HG03060 (cell line): Measurements from ENCODE around the gene VASH1.
"Not testable (repeated sequence)": the region's sequence is repeated elsewhere in the genome, so short reads cannot be mapped to it uniquely, and the experiment has no call there.

Source experiments
- ATAC-seq: cut with Tn5 transposase; IDR thresholded peaks from one replicate; pipeline ENCODE4 v1.9.1; 2021; ENCODE audit warnings: low read depth, moderate number of reproducible peaks; ENCODE audit not compliant: unreplicated experiment

Gene VASH1

DNA sequence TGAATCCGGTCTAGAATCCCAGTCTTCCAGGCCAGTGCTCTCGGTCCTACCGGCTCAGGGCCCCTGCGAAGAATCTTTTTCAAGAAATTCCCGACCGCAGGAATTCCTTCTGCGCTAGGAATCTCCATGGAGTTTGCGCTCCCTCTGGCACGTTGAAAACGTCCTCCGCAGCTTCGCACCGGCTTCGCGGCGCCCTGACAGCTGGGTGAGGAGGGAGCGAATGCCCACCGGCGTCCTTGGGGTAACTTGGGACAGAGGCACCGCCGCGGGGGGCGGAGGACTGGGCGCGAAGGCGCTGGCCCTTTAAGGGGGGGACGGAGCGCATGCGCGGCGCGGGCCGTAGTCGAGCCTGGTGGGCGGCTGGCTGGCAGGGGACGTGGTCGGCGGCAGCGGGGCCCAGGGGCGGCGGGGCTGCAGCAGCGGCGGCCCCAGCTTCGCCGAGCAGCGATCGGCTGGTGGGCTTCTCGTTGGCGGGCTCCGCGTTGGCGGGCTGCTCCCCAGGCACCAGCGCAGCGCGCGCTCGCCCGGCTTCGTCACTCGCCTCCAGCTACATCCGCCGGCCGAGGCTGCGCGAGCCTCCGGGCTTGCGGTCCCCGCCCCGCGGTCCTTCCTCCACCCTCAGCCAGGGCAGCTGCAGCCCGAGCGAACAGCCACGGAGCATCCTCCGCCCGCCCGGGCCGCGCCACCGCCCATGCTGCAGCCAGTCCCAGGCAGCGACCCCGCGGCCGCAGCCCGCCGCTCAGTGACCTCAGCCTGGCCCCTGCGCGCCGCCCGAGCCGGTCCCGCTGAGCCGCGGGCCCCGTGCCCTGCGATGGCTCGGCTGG is at the start of gene VASH1:
TSS of gene VASH1 (plus strand) at position 333 of the 824 bp plus-strand sequence. CDS start 1,354 bp downstream, outside the sequence.
- ATAC-seq: no peak

DNA sequence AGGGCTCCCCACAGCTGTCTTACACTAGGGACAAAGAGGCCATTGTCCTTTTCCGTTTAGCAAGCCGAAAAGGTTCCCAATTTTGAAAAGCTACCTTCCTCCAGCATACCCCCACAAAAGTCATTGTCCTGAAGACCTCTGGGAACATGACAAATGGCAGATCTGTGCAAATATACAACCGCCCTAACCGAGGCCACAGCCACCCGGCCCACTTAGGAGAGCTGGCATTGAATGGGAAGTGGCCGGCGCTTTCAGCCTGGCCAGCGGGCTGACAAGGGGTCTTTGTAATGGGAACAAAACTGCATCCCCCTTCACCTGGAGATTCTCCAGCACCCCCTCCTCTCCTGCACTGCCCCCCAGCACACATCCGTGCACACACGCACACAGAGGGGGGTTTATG is 48.1 kb upstream of the VASH1 start:
- ATAC-seq: no peak

DNA sequence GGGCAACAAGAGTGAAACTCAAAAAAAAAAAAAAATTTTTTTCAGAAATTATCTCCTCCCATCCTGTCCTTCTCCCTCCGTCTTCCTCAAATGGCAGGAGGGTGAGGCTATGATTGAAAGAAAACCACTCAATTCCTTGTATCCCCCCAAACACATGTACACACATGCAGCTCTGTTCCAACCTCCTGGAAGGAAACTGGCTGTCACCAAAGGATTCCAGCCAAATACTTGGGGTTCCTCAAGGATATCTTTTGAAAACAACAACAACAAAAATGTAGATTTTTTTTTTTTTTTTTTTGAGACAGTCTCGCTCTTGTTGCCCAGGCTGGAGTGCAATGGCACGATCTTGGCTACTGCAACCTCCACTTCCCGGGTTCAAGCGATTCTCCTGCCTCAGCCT is 46.8 kb upstream of the VASH1 start:
- no peak for ATAC-seq

DNA sequence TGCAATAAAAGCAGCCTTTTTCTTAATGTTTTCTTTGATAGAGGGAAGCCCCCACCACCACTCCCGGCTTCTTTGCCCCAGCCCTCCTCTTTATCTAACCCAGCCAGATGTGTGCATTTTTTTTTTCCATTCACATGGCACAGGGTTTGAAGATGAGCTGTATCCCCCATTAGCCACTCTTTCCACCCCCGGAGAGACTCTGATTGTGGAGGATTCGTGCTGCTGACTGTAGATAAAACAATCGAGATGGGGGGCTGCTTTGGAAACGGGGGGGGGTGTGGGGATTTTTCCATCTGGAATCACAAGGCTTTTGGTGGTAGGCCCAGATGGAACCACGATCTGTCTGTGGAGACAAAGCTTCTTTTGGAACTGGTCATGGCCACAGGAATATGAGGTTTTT is 46.2 kb upstream of the VASH1 start:
- ATAC-seq: no peak

DNA sequence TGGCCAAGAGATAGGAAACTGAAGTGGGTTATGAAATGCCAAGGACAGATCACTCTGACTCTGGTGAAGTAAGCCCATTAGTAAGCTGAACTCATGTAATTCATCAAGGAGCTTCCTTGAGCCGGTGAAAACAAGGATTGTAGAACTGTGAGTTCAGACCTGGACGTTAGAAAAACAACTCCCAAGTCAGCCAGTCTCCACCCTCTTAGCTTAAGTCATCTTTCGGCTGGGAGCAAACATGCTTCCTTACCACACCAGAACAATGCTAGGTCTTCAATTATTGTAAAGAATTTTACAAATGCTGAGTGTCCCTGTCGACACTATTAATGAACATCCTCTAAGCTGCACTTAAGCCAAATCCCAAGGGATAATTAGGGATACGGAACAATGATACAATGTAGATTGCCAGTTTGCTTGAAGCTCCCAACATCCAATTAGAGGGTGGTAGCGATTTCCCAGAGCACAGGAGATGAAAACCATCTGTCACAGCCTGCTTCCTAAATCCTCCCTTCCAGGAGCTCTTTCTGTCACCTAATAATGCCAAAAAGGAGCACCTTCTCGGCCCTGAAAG is 45.7 kb upstream of the VASH1 start:
- ATAC-seq: no peak

DNA sequence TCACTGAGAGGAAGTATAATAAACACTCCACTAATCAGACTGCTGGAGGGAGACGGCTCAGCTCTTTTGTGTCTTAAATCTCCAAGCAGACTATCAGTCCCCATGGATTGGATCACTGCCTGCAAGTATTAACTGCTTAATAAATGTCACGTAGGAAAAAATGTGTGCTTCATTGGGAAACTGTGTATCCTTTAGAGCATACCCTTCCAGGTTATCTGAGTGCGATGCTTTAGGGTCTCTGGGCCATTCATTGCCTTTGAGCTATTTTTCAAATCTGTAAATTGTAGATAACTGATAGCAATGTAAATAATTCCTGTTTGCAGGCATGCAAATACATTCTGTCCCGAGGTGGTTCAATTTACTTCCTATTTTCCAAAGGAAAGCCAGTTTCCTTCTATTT is 45.0 kb upstream of the VASH1 start:
- no peak for ATAC-seq

DNA sequence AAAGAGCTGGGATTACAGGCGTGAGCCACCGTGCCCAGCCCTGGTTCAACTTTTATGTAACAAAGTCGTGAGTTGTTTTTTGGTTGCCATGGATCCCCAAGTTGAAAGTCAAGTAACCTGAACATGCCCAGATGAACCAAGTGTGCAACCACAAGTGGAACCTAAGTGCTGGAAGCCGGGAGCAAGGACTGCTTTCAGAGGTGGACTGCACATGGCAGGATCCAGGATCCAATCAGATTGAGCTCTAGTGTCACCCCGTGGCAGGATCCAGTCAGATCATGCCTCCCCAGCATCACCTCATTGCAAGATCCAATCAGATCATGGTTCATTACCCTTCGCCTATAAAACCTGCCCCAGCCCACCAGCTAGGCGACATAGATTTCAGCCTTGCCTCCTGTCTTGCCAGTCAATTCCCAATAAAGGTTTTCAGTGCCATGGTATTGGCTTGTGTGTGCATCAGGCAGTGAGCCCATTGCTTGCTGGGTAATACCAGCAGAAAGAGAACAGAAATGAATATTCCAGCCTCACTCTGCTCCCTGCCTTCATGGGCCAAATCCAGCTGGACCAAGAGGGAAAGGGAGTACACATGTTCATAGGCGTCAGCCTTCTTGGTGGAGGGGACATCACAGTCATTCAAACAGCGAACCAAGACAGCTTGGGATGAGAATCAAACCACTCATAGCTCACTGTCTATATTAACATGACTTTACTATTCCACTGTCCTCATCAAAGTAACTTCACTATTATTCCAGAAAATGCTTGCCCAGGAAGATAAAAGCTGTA is 43.6 kb upstream of the VASH1 start:
- ATAC-seq: no peak

DNA sequence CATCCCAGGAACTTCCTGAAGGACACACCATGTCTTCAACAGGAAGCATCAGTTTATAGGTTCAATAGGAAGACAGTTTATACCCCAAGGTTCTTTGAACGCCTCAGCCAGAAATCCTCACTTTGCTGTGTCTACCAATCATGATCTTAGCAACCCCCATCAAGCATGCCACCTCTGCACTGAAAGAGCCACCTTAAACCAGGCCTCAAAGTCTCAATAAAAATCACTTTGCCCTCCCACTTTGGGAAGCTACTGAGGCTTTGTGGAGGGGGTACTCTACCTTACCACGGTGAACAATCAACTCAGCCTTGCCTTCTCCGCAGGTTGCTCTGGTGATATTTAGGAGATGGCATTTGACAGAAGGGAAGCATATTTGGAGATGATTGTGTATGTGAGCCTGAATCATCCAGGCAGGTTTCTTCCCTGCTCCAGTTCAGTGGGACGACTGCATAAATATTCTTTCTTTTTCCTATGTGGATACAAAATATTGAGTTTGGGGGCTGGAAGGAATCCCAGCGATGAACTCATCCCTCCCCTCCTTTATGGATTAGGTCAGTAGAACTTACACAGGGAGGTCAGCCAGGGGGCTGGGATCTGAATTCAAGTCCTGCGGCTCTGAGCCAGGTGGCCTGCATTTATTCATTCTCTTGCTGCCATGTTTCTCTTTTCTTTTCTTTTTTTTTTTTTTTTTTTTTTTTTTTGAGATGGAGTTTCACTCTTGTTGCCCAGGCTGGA is 42.8 kb upstream of the VASH1 start:
- no peak for ATAC-seq

DNA sequence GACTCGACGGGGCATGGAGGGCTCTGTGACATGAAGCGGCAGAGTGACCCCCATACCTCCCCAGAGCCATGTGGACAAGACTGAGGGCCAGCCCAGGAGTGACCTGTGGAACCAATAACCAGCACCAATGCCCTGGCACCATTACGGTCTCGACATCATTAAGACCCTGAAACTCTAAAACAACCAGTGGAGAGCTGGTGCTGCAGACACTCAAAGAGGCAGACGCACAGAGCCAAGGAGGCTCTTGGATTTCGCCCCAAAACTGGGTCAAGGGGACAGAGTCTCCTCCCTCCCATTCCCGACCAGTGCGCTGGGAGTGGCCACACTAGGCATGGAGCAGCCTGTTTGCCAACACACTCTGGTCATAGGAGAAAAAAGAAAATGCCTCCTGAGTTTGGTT is 41.6 kb upstream of the VASH1 start:
- ATAC-seq: no peak

DNA sequence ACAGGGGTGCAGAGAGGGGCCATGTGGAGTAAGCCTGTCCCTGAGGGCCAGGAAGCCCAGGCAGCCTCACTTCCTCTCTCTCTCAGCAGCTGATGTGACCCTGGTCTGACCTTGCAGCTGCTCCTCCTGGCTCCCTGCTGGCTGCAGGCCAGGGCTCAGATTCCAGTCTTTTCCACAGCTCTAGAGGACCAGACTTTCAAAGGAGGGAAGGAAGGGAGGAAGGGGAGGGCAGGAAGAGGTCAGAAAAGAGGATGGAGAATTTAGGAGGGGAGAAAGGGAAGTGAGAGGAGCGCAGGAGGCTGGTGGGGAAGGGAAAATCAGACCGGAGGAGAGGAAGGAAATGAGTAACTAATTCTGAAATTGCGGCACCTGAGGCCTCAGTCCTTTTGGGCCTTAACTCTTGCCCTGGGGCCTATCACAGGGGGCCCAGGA is 40.9 kb upstream of the VASH1 start:
- no peak for ATAC-seq

DNA sequence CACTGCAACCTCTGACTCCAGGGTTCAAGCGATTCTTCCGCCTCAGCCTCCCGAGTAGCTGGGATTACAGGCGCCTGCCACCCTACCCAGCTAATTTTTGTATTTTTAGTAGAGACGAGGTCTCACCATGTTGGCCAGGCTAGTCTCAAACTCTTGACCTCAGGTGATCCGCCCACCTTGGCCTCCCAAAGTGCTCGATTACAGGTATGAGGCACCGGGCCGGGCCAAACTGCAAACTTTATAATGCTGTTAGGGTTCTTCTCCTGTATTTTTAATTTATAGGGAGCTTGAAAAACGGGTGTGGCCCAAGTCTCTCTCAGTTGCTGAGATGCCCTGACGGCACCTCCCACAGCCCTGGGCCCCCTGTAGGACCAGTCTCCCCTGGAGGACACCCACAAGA is 39.8 kb upstream of the VASH1 start:
- ATAC-seq: not testable (repeated sequence)

DNA sequence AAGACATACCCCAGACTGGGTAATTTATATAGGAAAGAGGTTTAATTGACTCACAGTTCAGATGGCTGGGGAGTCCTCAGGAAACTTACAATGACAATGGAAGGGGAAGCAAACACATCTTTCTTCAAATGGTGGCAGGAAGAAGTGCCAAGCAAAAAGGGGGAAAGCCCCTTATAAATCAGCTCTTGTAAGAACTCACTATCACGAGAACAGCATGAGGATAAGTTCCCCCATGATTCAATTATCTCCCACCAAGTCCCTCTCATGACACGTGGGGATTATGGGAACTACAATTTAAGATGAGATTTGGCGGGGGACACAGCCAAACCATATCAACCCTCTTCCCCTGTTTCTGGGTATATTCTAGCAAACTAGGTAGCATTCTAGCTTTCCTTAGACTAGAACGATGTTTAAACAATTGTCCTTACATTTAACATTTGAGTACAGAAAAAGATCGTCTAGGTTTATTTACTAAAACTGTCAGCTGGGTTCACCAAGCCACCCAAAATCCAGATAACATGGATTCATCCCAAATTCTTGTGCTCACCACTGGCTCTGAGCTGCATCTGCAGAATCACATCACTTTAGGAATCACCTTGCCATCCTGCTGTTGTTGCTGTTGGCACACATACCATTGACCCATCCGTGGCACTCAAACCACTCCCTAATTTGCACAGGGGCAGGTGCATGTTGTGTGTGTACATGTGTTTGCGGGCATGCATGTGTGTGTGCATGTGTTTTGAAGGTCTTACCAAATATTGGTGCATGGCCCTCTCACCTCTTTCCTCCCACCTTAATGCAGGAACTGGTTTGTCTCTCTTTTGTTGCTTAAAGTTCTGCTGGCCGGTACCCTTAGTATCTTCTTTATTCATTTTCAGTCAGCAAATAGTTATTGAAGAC is 36.4 kb upstream of the VASH1 start:
- no peak for ATAC-seq

DNA sequence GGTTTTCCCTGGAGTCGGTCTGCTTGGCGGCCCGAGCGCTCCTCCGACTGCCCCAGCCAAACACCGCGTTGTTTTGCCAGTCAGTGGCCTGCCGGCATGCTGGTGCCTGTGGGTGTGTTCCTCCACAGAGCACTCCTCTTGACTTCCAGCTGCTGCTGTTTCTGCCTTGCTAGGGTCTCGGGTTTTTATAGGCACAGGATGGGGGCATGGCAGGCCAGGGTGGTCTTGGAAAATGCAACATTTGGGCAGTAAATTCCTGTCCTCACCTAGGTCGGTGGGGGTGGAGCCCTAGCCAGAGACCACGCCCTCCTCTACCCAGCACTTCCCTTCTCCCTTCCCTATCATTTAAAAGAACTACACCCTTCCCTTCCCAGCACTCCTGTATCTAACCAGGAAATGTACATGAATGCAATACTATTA is 34.7 kb upstream of the VASH1 start:
- ATAC-seq: no peak

DNA sequence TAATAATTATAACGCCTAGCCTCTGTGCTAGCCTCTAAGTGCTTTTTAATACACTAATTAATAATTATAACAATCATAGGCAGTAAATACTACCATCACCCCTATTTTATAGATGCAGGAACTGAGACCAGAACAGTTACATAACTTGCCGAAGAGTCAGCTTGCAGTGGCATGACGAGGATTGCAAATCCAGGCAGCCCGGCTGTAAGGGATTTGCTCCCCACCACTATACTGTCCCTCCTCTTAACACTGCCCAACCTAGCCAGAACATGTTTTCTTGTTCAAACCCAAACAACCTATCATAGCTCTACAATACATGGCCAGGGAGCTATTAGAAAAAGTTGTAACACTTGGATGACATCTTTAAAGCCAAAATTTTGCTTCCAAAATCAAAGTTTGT is 33.9 kb upstream of the VASH1 start:
- ATAC-seq: no peak

DNA sequence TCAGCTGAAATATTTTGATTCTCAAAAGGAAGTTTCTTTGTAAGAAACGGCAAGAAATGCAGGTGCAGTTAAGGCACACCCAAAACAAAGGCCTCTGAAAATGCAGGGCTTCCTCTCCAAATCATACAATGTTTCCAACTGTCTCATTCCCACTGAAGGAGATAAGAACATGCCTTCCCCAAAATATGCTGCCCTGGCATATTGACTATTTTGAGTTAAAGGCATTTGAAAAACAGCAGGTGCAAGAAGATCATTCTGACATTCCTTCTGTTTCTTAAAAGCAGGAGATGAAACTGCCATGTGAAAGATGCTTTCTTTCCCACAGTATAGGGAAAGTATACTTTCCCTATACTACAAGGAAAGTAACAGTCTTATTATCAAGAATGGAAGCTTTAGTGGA is 33.4 kb upstream of the VASH1 start:
- no peak for ATAC-seq

DNA sequence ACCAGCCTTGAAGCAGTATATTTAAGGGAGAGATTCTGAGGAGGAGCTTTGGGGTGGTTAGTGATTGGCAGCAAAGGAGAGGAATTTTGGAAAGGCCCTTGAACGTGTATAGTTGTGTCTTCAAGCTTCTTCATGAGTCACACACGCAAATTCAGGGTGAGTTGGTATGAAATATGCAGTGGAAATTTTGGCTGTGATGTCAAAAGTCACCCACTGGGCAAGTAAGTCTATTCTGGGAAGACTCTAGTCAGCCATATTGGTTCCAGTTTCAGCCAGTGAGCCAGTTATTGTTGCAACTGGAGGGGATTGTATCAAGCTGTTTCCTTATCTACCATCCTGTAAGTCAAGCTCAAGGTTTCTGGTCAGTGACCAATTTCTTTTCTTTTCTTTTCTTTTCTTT is 32.0 kb upstream of the VASH1 start:
- no peak for ATAC-seq

DNA sequence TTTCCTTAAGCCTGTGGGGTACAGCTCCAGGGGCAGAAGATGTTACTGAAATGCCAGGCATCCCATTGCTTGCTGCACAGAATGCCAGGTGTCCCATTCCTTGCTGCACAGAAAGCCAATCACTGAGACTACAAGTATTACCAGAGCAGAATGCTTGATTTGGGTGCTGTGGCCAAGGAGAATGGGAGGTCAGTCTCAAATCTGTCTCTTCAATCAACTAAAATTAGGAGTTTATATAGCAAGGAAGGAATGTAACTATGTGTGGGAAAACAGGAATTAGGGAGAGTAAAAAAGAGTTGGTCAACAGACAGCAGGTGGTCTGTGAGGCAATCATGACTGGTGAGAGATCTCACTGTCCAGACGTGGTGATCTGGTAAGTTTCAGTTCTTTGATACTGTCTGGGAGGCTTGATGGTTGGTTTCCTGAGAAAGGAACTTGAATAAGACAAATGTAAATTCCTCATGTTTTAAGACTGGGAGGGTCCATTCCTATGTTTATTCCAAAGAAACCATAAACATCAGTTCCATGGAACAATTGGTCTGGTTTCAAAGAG is 31.2 kb upstream of the VASH1 start:
- ATAC-seq: no peak

DNA sequence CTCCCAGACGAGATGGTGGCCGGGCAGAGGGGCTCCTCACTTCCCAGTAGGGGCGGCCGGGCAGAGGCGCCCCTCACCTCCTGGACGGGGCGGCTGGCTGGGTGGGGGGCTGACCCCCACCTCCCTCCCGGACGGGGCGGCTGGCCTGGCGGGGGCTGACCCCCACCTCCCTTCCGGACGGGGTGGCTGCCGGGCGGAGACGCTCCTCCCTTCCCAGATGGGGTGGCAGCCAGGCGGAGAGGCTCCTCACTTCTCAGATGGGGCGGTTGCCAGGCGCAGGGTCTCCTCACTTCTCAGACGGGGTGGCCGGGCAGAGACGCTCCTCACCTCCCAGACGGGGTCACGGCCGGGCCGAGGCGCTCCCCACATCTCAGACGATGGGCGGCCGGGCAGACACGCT is 26.8 kb upstream of the VASH1 start:
- not testable (repeated sequence) for ATAC-seq

DNA sequence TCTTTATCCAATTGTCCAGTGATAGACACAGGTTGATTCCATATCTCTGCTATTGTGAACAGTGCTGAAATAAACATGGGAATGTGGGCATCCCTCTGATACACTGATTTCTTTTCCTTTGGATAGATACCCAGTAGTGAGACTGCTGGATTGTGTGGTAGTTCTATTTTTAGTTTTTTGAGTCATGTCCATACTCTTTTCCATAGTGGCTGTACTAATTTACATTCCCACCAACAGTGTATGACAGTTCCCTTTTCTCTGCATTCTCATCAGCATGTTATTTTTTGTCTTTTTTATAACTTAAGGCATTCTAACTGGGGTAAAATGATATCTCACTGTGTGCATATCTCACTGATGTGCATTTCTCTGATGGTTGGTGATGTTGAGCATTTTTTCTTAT is 24.8 kb upstream of the VASH1 start:
- ATAC-seq: no peak

DNA sequence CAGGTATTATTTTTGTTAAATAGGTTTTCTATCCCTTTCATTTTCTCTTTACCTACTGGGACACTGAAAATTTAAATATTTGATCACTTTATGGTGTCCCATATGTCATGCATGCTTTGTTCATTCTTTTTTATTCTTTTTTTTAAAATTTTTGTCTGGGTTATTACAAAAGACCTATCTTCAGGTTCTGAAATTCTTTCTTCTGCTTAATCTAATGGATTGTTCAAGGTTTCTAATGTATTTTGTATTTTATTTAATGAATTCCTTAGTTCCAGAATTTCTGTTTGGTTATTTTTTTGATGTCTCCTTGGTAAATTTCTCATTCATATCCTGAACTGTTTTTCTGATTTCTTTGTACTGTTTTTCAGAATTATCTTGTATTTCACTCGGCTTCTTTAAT is 20.2 kb upstream of the VASH1 start:
- no peak for ATAC-seq
